HepG2 (cell line): Measurements from ENCODE around the gene AGBL3. TPM values are rescaled to one million over a fixed set of nuclear protein-coding genes. Genes with fewer than 3 reads are reported as not detected.
A peak's percentile ranks its signal among the peaks of the same experiment; 100 is the strongest.

ENCODE experiments used
- BRD4 ChIP-seq: sonication (generic); formaldehyde crosslinking; IDR thresholded peaks from 2 replicates; pipeline ENCODE4 v1.4.0; 2020; ENCODE audit warnings: missing genetic modification reagents
- FOSL2 ChIP-seq: sonication (generic); formaldehyde crosslinking; IDR thresholded peaks from 2 replicates; pipeline ENCODE4 v1.4.0; 2020; ENCODE audit warnings: missing genetic modification reagents
- ISX ChIP-seq: sonication (generic); formaldehyde crosslinking; conservative IDR thresholded peaks from 2 replicates; pipeline ENCODE4 v1.5.0; 2020; ENCODE audit warnings: missing genetic modification reagents
- JUNB ChIP-seq: sonication (generic); formaldehyde crosslinking; IDR thresholded peaks from 2 replicates; pipeline ENCODE4 v1.8.0; 2022; ENCODE audit warnings: missing genetic modification reagents, mild to moderate bottlenecking, borderline replicate concordance
- NR2C2 ChIP-seq: sonication (generic); formaldehyde crosslinking; IDR thresholded peaks from 2 replicates; pipeline ENCODE4 v1.4.0; 2020; ENCODE audit warnings: missing genetic modification reagents, mild to moderate bottlenecking, moderate library complexity, borderline replicate concordance
- RFX1 ChIP-seq: fragments of 450-650 bp; IDR thresholded peaks from 2 replicates; pipeline ENCODE4 v1.6.1; 2017
- ZFP36L2 ChIP-seq: sonication (generic); formaldehyde crosslinking; IDR thresholded peaks from 2 replicates; pipeline ENCODE4 v1.4.0; 2020; ENCODE audit warnings: missing genetic modification reagents
- ZKSCAN5 ChIP-seq: sonication (generic); formaldehyde crosslinking; IDR thresholded peaks from 2 replicates; pipeline ENCODE4 v1.5.1; 2020; ENCODE audit warnings: mild to moderate bottlenecking, missing genetic modification reagents
- ZNF230 ChIP-seq: sonication (generic); formaldehyde crosslinking; IDR thresholded peaks from 2 replicates; pipeline ENCODE4 v1.4.0; 2020; ENCODE audit warnings: mild to moderate bottlenecking, missing genetic modification reagents
- ZNF282 ChIP-seq: fragments of 450-650 bp; IDR thresholded peaks from 2 replicates; pipeline ENCODE4 v1.6.1; 2018; ENCODE audit not compliant: partially characterized antibody
- ZNF292 ChIP-seq: sonication (generic); formaldehyde crosslinking; IDR thresholded peaks from 2 replicates; pipeline ENCODE4 v1.8.1; 2022; ENCODE audit warnings: mild to moderate bottlenecking, low read depth, missing genetic modification reagents, borderline replicate concordance
- ZNF326 ChIP-seq: sonication (generic); formaldehyde crosslinking; IDR thresholded peaks from 2 replicates; pipeline ENCODE4 v1.4.0; 2020; ENCODE audit warnings: missing genetic modification reagents, borderline replicate concordance
- ZNF34 ChIP-seq: sonication (generic); formaldehyde crosslinking; IDR thresholded peaks from 2 replicates; pipeline ENCODE4 v1.4.0; 2020; ENCODE audit warnings: mild to moderate bottlenecking, missing genetic modification reagents, borderline replicate concordance
- ZNF451 ChIP-seq: sonication (generic); formaldehyde crosslinking; IDR thresholded peaks from 2 replicates; pipeline ENCODE4 v1.5.0; 2020; ENCODE audit warnings: mild to moderate bottlenecking, missing genetic modification reagents
- ZNF484 ChIP-seq: sonication (generic); formaldehyde crosslinking; IDR thresholded peaks from 2 replicates; pipeline ENCODE4 v1.5.1; 2020; ENCODE audit warnings: mild to moderate bottlenecking, low read depth, missing genetic modification reagents, borderline replicate concordance
- ZNF709 ChIP-seq: sonication (generic); formaldehyde crosslinking; IDR thresholded peaks from 2 replicates; pipeline ENCODE4 v1.5.0; 2020; ENCODE audit warnings: mild to moderate bottlenecking, missing genetic modification reagents
- ZNF746 ChIP-seq: sonication (generic); formaldehyde crosslinking; IDR thresholded peaks from 2 replicates; pipeline ENCODE4 v1.8.0; 2022; ENCODE audit warnings: mild to moderate bottlenecking, missing genetic modification reagents
- ZNF766 ChIP-seq: sonication (generic); formaldehyde crosslinking; IDR thresholded peaks from 2 replicates; pipeline ENCODE4 v1.5.0; 2020; ENCODE audit warnings: missing genetic modification reagents, borderline replicate concordance
- ZSCAN31 ChIP-seq: sonication (generic); formaldehyde crosslinking; IDR thresholded peaks from 2 replicates; pipeline ENCODE4 v1.5.0; 2020; ENCODE audit warnings: low read depth, mild to moderate bottlenecking, missing genetic modification reagents
- polyA plus RNA-seq, 8 experiments: library from polyadenylated mRNA; depleted of rRNA in 3 of 8; stranded (reverse) in 7 of 8; unstranded in 1 of 8; fragments of >200 nt; fragmentation: Illumina TruSeq in 4 of 8; extraction: Trizol in 4 of 8; gene quantifications; 2 replicates each; pipeline versions ENCODE4 v1.2.1 to v1.2.3, GENCODE V29; 2011 to 2016; ENCODE audit warnings: low read depth in 4 of 8, missing spikeins in 1 of 8, mixed read lengths in 1 of 8; ENCODE audit not compliant: insufficient read depth in 1 of 8
- total RNA-seq, 5 experiments: library from RNA; depleted of rRNA; stranded (reverse); fragments of >200 nt; fragmentation: Illumina TruSeq; extraction: Trizol; gene quantifications; 2 replicates each; pipeline ENCODE4 v1.2.3, GENCODE V29; 2016; ENCODE audit warnings: low read depth in 1 of 5
- TF ChIP-seq, protein P1 (sequence below), 2 experiments: fragments of 450-650 bp in 1 of 2; sonication (generic) in 1 of 2; formaldehyde crosslinking; IDR thresholded peaks; 2 replicates each; pipeline versions ENCODE4 v1.5.0 to v1.8.0; 2020 to 2022; ENCODE audit warnings: mild to moderate bottlenecking in 1 of 2, missing genetic modification reagents in 1 of 2
- TF ChIP-seq, protein P2 (sequence below): IDR thresholded peaks from 2 replicates; pipeline ENCODE4 v1.6.1; 2012; ENCODE audit warnings: inconsistent platforms
- TF ChIP-seq, protein P3 (sequence below): sonication (generic); formaldehyde crosslinking; conservative IDR thresholded peaks from 2 replicates; pipeline ENCODE4 v1.8.1; 2023; ENCODE audit warnings: missing genetic modification reagents
- TF ChIP-seq, protein P4 (sequence below): sonication (generic); formaldehyde crosslinking; IDR thresholded peaks from 2 replicates; pipeline ENCODE4 v1.4.0; 2020; ENCODE audit warnings: mild to moderate bottlenecking, missing genetic modification reagents
- TF ChIP-seq, protein P5 (sequence below): sonication (generic); formaldehyde crosslinking; IDR thresholded peaks from 2 replicates; pipeline ENCODE4 v1.8.0; 2022; ENCODE audit warnings: mild to moderate bottlenecking, missing genetic modification reagents, borderline replicate concordance

AGBL3 gene
- total and polyA plus RNA-seq, 2 of the 13 experiments (the other 11 are each of a cell fraction or from before 2014, with no cell fraction given) = 2.2 to 7.2 TPM

DNA sequence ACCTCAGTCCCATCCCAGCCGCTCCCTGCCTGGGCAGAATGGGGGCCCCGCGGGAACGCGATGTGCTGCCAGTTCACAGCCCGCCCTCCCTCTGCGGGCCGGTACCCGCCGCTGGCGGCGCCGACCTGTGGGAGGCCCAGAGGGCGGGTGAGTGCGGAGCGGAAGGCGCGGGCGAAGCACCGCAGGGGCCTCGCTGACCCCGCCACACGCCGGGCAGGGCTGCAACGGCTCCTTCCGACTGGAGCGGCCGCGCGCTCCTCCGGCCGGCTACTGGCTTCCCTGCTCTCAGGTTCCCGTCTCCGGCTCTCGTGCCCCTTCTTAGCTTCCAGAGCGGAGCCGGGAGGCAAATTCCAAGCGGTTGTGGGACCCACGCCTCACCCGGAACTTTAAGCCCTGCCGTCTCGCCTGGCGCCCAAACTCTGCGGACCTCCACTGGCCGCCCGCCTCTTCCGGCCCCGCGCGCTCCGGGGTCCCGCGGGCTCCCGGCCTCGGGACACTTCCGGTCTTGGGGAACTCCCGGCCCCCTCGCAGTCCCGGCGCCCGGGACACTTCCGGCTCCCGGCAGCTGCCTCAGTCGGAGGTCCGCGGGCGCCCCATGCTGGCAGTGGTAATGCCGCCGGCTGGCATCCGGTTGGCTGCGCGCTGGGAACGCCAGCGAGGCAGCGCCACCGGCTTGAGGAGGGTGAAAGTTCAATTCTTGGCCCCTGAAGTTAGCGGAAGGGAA is 184.1 kb downstream of the AGBL3 start, which contains the start of gene CYREN (continued):
- TF ChIP-seq ZSCAN31 (peak; percentile 84; the same call in 1 of the 2 replicates), FOSL2 (CRISPR knock-in tag) (peak; percentile 15; the same call in 1 of the 2 replicates), ZNF34 (CRISPR knock-in tag) (0 out of 2 replicates have a peak, but pooled peaks have one; percentile 35), ZNF282 (no peak), ZNF709 (CRISPR knock-in tag) (peak; percentile 80), ZNF230 (peak; percentile 92; the same call in 1 of the 2 replicates), ZNF766 (peak; percentile 92), JUNB (CRISPR knock-in tag) (0 out of 2 replicates have a peak, but pooled peaks have one; percentile 19), ZFP36L2 (CRISPR knock-in tag) (no peak), ZNF484 (CRISPR knock-in tag) (no peak), ZNF746 (CRISPR knock-in tag) (no peak; the same call in 1 of the 2 replicates), ZNF451 (CRISPR knock-in tag) (peak; percentile 89), ISX (CRISPR knock-in tag) (0 out of 2 replicates have a peak, but pooled peaks have one; percentile 54), RFX1 (no peak), ZKSCAN5 (CRISPR knock-in tag) (no peak), BRD4 (CRISPR knock-in tag) (peak; percentile 81), NR2C2 (CRISPR knock-in tag) (peak; percentile 92), ZNF326 (CRISPR knock-in tag) (no peak), ZNF292 (CRISPR knock-in tag) (0 out of 2 replicates have a peak, but pooled peaks have one; percentile 40)
- TF ChIP-seq, protein P1, sequence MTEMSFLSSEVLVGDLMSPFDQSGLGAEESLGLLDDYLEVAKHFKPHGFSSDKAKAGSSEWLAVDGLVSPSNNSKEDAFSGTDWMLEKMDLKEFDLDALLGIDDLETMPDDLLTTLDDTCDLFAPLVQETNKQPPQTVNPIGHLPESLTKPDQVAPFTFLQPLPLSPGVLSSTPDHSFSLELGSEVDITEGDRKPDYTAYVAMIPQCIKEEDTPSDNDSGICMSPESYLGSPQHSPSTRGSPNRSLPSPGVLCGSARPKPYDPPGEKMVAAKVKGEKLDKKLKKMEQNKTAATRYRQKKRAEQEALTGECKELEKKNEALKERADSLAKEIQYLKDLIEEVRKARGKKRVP (CRISPR knock-in tag; IDR thresholded peaks at IDR 0.05) = peak in 1 of 2 experiments; percentile 66; a peak in 2 of 4 replicates
- TF ChIP-seq, protein P2, sequence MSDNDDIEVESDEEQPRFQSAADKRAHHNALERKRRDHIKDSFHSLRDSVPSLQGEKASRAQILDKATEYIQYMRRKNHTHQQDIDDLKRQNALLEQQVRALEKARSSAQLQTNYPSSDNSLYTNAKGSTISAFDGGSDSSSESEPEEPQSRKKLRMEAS = peak; percentile 76
- TF ChIP-seq, protein P3, sequence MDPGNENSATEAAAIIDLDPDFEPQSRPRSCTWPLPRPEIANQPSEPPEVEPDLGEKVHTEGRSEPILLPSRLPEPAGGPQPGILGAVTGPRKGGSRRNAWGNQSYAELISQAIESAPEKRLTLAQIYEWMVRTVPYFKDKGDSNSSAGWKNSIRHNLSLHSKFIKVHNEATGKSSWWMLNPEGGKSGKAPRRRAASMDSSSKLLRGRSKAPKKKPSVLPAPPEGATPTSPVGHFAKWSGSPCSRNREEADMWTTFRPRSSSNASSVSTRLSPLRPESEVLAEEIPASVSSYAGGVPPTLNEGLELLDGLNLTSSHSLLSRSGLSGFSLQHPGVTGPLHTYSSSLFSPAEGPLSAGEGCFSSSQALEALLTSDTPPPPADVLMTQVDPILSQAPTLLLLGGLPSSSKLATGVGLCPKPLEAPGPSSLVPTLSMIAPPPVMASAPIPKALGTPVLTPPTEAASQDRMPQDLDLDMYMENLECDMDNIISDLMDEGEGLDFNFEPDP (CRISPR knock-in tag) = peak; percentile 93; the same call in 1 of the 2 replicates
- TF ChIP-seq, protein P4, sequence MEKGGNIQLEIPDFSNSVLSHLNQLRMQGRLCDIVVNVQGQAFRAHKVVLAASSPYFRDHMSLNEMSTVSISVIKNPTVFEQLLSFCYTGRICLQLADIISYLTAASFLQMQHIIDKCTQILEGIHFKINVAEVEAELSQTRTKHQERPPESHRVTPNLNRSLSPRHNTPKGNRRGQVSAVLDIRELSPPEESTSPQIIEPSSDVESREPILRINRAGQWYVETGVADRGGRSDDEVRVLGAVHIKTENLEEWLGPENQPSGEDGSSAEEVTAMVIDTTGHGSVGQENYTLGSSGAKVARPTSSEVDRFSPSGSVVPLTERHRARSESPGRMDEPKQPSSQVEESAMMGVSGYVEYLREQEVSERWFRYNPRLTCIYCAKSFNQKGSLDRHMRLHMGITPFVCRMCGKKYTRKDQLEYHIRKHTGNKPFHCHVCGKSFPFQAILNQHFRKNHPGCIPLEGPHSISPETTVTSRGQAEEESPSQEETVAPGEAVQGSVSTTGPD = no peak
- TF ChIP-seq, protein P5, sequence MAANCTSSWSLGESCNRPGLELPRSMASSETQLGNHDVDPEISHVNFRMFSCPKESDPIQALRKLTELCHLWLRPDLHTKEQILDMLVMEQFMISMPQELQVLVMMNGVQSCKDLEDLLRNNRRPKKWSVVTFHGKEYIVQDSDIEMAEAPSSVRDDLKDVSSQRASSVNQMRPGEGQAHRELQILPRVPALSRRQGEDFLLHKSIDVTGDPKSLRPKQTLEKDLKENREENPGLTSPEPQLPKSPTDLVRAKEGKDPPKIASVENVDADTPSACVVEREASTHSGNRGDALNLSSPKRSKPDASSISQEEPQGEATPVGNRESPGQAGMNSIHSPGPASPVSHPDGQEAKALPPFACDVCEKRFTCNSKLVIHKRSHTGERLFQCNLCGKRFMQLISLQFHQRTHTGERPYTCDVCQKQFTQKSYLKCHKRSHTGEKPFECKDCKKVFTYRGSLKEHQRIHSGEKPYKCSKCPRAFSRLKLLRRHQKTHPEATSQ (CRISPR knock-in tag) = 0 out of 2 replicates have a peak, but pooled peaks have one; percentile 45
